Measurements from ENCODE around the gene GTF2A1L.

GRCh38 chr2:48572816-48573215 is 44.8 kb upstream of the GTF2A1L start:
- TF ChIP-seq CTCF (IDR thresholded peaks at IDR 0.05) (no peak), EP300 (IDR thresholded peaks at IDR 0.05) (no peak)
